ENCODE measurements around the gene ZNF436. TPM values are rescaled to one million over a fixed set of nuclear protein-coding genes. Genes with fewer than 3 reads are reported as not detected.
A peak's percentile ranks its signal among the peaks of the same experiment; 100 is the strongest.

ZNF436 gene
- total RNA-seq, 1 experiment from 2014 or later: 0.52 TPM

DNA sequence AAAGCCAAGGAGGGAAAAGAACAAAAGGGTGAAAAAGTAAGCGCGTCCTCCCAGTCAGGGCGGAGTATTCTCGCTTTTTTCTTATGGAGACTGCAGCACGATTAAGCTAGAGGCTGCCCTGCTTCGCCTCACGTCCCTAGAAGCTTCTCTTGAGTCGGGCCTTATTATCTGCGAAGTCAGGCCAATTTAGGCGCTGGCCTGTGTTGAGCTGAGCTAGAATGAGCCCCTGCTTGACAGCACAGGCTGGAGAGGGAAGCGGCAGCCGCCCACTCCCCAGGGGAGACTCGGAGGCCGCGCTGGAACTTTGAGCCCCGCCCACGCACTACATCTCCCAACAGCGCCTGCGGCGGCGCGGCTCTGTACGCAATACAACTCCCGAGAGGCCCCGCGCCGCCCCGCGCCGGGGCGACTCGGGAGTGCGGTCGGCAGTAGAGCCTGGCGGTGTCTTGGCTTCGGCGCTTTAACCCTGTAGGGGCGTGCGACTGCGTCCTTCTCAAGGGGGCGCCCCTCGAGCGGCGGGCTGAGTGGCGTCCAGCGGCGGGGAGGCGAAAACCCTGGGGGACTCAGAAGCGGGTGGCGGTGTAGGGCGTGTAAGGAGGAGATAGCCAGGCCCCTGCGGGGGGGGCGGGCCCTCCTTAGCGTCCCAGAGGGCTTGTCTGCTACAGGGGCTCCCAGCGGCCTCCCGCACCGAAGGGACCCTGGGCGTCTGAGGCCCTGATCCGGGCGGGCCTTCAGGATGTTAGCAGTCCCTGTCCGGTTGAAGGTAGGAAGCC is 888 bp downstream of the ZNF436 start:
- Histone ChIP-seq H3T11ph (ENCODE audit: low read length) (no peak overlapping the region), H3K27ac (ENCODE audit: insufficient read length, low read depth, low read length) (no peak overlapping the region)

More for the DNA sequence above, 888 bp downstream of the ZNF436 start:
- no CpG with 5 or more reads among the region's 61 CpGs for WGBS (ENCODE audit: extremely low coverage, insufficient read length, low lambda C conversion rate)
- Histone ChIP-seq H2BK120ac (ENCODE audit: low read depth, low read length, poor library complexity, severe bottlenecking) (no peak overlapping the region), H3K27me3 (ENCODE audit: insufficient read depth, low read length) (peaks cover 59% of the 10 kb centered on the region), H4K20me1 (ENCODE audit: control insufficient read depth, insufficient read depth, insufficient read length) (peaks cover 3% of the 10 kb centered on the region), H3K14ac (ENCODE audit: insufficient read depth, low read length) (no peak overlapping the region; the same call in 1 of the 2 replicates), H2BK5ac (ENCODE audit: insufficient read length, low read length) (no peak overlapping the region), H4K91ac (ENCODE audit: insufficient read length, low read depth, low read length) (no peak overlapping the region), H3K4me2 (ENCODE audit: insufficient read depth, insufficient read length, low read length) (peak overlapping the region; percentile 81), H3K9me3 (ENCODE audit: control insufficient read depth, low read depth, low read length) (peaks cover under 1% of the 10 kb centered on the region), H4K8ac (replicated peaks; ENCODE audit: insufficient read length, low read depth, low read length) (no peak overlapping the region), H3K56ac (ENCODE audit: insufficient read length, low read depth, low read length) (no peak overlapping the region), H3K23me2 (ENCODE audit: insufficient read length, low read depth, low read length, poor library complexity, severe bottlenecking) (peaks cover 5% of the 10 kb centered on the region), H3K4ac (ENCODE audit: low read depth, low read length) (no peak overlapping the region), H2AK5ac (ENCODE audit: insufficient read length, low read length) (no peak overlapping the region), H2BK20ac (ENCODE audit: low read depth, low read length, poor library complexity, severe bottlenecking) (no peak overlapping the region), H2AFZ (ENCODE audit: low read length) (peak overlapping the region; percentile 17), H3K23ac (ENCODE audit: insufficient read length, low read depth, low read length) (no peak overlapping the region), H3K4me1 (ENCODE audit: insufficient read depth, low read length) (no peaks in the 10 kb centered on the region; the same call in 1 of the 2 replicates), H4K5ac (ENCODE audit: insufficient read length, low read depth, low read length) (no peak overlapping the region), H2BK15ac (ENCODE audit: low read depth, low read length) (no peak overlapping the region), H3K79me1 (ENCODE audit: insufficient read depth, low read depth, low read length, poor library complexity, severe bottlenecking) (no peaks in the 10 kb centered on the region), H2BK12ac (ENCODE audit: insufficient read length, low read depth, low read length) (no peak overlapping the region), H3K18ac (ENCODE audit: insufficient read length, low read depth, low read length) (no peak overlapping the region), H3K9ac (ENCODE audit: extremely low read depth, insufficient read length, low read length) (peak overlapping the region; percentile 33), H3K79me2 (ENCODE audit: insufficient read depth, low read length) (no peaks in the 10 kb centered on the region)
- Mint-ChIP-seq H3K9me3 (peaks cover 18 to 30% of the 10 kb centered on the region in 2 experiments), H3K4me3 (peak overlapping the region; percentile 84 to 94), H3K4me1 (peaks cover 27 to 36% of the 10 kb centered on the region in 2 experiments), H3K27me3 (ENCODE audit: low read depth) (peaks cover 46% of the 10 kb centered on the region), H3K36me3 (ENCODE audit: insufficient read depth in 1 of 3, low read depth in 3 of 3) (no peaks in the 10 kb centered on the region; a peak in 3 of 7 replicates), H3K27ac (peak overlapping the region; percentile 59 to 96 (median 93); a peak in 4 of 7 replicates)
- peak; percentile 90 for DNase-seq
- TF ChIP-seq, protein P1, sequence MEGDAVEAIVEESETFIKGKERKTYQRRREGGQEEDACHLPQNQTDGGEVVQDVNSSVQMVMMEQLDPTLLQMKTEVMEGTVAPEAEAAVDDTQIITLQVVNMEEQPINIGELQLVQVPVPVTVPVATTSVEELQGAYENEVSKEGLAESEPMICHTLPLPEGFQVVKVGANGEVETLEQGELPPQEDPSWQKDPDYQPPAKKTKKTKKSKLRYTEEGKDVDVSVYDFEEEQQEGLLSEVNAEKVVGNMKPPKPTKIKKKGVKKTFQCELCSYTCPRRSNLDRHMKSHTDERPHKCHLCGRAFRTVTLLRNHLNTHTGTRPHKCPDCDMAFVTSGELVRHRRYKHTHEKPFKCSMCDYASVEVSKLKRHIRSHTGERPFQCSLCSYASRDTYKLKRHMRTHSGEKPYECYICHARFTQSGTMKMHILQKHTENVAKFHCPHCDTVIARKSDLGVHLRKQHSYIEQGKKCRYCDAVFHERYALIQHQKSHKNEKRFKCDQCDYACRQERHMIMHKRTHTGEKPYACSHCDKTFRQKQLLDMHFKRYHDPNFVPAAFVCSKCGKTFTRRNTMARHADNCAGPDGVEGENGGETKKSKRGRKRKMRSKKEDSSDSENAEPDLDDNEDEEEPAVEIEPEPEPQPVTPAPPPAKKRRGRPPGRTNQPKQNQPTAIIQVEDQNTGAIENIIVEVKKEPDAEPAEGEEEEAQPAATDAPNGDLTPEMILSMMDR (conservative IDR thresholded peaks at IDR 0.05): peak; percentile 46

Data from H9 (cell line).